T-helper 1 cell treated with Interleukin-12 subunit alpha and Interleukin-12 subunit beta and Interleukin-4 antibody, amounts not matched to agents 30 ng/mL and 1 ng/mL, for 36 hours (primary cell): ENCODE data around the gene RASD1. TPM values are rescaled to one million over a fixed set of nuclear protein-coding genes. Genes with fewer than 3 reads are reported as not detected.

Experiments
- intact Hi-C: fragments of 100-400 bp; cut with micrococcal nuclease; formaldehyde crosslinking; loops from one replicate; pipeline ENCODE4 v1.15.1; 2024
- total RNA-seq: library from RNA; stranded (reverse); gene quantifications from 2 replicates; pipeline ENCODE4 v1.2.3, GENCODE V29; 2022

RASD1 gene, protein sequence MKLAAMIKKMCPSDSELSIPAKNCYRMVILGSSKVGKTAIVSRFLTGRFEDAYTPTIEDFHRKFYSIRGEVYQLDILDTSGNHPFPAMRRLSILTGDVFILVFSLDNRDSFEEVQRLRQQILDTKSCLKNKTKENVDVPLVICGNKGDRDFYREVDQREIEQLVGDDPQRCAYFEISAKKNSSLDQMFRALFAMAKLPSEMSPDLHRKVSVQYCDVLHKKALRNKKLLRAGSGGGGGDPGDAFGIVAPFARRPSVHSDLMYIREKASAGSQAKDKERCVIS
- 1.4 and 2.1 TPM in 2 replicates for total RNA-seq

DNA sequence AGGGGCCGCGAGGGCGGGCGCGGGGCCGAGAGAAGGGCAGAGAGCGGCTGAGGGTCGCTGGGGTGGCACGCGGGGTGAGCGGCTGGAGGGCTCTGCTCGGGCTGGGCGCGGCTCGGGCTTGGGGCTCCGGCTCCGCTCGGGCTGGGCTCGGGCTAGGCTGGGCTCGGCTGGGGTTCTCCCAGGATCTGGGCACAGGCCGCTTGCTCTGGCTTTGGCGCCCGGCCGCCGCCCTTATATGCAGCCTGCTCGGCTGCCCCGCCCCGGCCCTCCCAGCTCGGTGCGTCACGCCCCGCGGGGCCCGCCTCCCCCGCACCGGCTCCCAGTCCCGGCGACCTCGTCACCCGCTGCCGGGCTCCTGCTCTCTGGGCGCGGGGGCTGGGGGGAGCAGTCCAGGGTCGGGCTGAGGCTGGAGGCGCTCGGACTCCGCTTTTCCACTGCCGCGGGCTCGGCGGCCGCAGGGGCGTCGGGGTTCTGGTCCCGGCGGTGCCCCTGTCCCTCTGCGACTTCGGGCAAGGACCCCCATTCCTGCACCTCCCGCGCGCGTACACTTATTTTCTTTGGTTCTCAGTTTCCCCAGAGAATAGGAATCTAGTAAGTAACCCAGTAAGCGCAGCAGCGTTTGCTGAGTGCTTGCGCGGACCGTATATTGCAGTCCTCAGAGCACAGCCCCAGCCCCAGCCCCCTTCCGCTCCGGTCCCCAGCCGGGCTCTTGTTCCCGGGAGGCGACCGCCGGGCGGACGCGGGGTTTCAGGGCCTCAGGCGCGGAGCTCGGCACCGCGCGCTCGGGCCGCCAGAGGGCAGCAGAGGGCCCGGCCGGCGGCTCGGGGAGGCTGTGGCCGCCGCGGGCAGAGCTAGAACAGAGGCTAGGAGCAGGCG lies at the start of gene RASD1:
RASD1 (minus strand) TSS at position 207 of the 876 bp plus-strand sequence. CDS start 214 bp downstream, outside the sequence.
- intact Hi-C loops, result loop anchor here (1.0 to 5.0 kb wide), 8 partner anchors 19 to 537 kb away; partner anchors contain the start of gene PEMT

DNA sequence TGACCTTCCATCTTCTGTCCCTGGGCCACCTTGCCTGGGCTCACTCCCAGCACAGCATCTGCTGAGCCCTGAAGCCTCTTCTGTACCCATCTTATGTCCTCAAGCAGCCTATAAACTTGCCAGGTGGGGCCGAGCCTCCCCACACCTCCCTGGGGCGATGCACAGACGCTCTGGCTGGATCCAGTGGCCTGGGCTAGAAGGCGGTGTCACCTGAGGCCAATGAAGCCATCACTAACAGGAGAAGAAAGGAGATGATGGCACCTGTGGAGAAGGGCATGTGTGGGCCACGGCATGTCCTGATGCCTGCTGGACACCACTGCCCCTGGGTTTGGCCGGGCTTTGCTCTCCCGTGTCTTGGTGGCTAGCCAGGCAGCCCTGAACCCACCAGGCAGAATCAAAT lies 49.8 kb upstream of the RASD1 start:
- intact Hi-C loops, result no loop called here

DNA sequence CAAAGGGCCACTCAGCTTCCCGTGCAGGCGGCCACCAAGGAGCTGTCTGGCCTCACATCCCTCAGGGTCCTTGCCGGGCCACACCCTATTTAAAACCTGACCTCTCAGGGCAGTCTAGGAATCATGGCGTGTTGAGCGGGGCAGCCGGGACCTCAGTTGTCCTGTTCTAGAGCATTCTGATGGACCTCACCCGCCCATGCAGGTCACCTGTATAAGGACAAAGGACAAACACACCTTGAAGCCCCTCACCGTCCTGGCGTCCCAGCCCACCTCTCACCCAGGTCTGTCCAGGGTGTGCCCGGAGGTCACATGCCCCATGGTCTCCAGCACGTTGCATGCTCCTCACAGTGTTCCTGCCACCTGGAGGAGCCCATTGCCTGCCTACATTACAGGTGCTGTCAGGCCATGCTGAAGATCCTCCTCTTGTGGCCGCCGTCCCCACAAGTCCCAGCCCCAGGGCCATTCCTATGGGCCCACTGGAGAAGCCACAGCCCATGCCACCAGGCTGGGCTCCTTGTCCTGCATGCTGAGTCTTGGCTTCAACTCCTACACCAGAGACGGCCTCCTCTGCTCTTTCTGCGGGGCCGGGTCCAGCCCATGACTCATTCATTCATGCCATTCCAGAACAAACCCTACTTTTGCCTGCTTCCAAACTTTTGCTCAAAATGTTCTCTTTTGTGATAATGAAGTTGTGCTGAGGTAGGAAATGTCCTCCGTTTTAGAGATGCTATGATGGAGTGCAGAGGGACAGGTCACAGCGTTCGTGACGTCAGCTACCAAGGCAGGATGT lies 49.0 kb upstream of the RASD1 start:
- intact Hi-C loops, result no loop called here

DNA sequence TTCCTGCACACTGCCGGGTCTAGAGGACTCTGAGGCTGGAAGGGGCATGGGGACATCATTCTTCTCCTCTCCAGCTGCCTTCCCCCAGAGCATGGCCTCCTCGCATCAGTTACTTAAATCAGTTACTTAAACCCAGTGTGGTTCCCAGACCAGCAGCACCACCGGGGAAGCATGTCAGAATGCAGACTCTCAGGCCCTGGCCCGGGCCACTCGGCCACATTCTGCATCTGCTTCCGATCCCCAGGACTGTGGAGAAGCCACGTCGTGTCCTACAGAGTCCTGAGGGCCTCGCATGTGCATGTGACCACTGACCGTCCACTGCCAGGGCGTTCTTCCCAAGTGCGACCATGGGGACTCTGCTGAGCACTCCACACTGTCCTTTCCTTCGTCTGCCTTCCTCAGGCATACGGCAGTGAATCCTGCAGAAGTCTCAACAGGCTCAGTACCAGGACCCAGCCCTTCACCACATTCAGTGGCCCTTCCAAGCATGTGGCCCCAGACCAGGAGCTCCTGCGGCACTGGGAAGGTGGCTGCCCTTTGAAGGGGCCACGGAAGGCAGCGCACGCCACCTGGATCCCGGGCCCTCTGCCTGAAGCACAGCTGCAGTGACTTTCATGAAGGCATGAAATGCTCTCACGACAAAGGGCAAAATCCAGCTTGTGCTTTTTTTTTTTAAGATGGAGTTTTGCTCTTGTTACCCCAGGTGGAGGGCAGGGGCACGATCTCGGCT lies 46.9 kb upstream of the RASD1 start:
- intact Hi-C loops, result no loop called here

DNA sequence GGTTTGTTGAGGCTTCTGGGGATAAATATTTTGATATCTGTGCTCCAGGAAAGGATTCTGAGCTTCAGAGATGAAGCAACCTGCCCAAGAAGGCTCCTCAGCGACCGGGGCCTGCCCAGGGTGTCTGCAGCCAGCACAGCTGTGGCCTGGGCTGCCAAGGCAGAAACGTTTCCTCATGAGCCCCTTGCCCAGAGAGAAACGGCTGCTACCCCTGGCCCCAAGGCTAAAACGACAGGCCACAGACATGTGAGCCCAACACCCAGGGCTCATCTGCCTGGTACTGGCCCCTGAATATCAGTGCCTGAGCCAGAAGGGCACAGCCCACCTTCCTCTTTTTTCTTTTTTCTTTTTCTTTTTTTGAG lies 45.4 kb upstream of the RASD1 start:
- intact Hi-C loops, result no loop called here

DNA sequence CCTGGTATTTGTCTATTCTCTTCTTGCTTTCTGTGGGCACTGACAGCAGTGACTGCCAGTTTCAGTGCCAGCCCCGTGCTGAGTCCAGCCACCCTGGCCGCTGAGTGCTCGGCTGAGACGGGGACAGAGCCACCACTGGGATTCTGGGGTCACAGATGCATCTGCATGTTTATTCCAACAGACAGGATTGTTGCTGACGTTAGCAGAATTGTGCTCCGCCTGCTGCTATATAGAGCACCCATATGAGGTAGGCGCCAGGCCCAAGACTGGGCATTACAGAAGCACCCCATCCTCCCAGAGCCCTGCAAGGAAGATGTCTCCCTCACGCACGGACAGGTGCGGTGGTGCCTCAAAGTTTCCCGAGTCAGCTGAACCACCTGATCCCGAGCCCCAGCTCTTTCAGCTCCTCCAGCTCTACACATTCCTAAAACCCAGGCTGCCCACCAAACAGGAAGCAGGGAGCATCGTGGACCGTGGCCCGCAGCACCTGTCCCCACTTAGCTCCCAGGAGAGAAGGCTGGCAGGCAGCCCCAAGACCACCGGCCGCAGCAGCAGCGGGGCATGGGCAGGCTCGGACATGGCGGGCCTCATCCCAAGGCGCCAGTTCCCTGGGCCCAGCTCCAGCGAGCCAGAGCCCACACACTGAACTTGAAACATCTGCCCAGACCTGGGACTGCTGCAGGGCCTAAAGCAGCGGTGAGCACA lies 44.9 kb upstream of the RASD1 start:
- intact Hi-C loops, result no loop called here

DNA sequence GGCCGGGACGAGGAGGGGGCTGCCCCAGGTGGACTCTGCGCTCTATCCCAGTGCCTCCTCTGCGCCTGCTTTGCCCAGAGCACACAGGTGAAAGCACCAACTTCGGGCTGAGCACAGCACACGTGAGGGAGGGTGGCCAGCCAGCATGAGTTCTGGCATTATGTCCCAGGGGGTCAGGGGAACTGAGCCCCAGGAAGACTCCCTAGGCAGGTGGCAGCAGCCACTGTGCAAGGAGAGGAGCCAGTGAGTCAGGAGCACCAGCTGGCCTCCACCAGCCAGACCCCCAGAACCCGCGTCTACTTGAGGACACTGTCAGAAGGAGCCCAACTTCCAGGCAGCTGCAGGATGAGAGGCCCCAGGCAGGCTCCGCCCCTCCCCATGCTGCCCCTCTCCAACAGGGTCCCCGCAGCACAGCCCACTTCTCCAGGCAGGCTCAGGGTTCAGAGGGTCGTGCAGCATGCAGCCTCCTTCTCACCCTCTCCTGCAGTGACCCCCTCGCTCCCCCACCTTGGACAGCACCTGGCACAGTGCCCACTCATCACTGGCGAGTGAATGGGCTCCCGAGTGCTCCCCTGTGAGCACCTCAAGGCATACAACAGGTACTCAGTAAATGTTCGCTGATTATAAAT lies 44.2 kb upstream of the RASD1 start:
- intact Hi-C loops, result no loop called here

DNA sequence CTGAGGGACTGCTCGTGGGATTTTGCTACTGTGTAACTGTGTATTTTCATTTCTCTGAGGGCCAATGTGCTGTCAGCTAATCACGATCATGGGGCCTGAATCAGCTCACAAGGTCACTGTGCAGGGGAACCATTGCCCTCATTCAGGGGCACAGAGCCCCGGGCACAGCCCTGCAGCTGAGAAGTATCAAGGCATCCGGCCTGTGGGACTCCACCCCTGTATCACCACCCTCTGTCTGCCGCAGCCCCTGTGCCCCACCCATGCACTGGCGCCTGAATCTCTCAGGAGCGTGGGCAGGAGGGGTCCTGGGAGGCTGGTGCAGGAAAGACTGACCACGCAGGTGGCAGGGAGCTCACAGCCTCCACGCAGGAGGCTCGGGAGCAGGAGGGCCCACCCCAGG lies 43.4 kb upstream of the RASD1 start:
- intact Hi-C loops, result no loop called here

DNA sequence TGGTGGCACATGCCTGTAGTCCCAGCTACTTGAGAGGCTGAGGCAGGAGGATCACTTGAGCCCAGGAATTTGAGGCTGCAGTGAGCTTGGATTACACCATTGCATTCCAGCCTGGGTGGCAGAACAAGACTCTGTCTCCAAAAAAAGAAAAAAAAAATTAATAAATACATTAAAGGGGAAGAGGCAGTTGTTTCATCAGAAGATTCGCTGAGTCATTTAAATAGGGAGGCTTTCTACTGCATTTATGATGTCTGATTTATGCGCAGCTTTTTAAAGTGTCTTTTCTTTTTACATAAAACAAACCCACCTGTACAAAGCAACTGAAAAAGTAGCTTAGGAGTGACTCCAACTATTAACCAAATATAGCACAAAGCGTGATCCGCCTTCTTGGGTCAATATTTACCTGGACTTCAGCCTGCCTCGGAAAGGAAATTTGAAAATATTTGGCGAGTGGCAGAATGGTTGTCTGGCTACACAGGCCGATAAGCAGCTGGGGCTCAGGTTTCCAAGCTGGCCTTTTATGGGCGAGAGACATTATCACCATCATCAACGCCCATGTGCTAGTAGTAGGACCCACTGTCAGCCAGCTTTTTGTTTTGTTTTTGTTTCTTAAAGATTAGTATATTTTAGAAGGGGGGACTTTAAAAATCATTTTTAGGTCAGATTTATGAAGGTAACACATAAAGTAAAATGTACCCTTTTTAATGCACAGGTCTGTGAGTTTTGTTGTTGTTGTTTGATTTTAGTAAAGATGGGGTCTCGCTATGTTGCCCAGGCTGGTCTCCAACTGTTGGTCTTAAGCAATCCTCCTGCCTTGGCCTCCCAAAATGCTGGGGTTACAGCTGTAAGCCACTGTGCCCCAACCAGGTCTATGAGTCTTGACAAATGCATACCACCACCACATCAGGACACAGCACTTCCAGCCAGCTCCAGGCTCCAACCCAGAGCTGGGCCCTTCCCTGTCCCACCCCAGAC lies 42.5 kb upstream of the RASD1 start:
- intact Hi-C loops, result no loop called here

DNA sequence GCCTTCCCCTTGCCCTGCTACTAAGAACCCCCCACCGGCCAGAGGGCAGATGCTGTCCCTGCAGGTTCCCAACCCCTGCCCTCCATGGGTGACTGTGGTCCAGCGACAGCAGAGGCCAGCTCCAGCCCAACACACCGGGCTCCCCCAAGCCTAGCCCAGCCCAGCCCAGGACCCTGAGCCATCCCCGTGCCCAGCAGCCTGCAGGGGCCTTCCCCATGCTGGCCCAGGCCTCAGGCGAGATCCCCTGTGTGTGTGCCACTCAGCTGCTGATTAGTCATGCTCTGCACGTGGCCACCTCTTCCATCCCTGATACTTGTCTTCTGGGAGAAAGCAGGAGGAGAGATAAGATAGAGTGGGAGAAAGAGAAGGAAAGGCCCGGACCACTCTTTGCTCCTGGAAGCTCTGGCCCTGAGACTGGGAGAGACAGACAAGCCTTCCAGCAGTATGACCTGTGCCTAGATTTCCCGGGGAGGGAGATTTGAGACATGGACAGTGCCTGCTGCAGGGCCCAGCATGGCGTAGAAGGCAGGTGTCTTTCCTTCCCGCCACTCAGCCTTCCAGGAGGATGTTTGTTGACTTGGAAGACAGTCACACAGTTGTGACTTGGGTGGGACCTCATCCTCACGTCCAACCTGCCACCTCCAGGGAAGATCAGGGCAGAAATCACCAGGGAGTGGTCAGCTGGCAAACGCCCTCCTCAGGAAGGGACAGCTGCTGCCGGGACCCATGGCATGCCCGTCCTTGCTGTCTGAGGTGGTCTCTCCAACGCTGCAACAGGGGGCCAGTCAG lies 41.3 kb upstream of the RASD1 start:
- intact Hi-C loops, result no loop called here

DNA sequence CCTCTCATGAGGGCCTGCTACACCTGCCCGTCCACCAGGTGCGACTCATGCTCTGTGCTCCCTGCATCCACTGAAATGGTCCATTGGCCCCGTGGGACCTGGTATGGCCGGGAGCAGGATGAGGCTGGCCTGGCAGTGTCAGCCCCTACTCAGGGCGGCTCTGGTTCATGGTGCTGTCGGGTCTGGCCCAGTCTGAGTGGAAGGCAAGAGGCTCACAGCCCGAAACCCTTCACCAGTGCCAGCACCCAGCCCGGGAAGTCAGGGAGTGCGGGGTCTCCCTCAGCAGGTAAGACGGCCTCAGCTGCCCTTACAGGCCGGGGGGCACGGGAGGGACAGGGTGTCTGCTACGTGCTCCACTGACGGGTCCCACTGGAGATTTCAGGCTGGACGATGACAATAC lies 40.5 kb upstream of the RASD1 start:
- intact Hi-C loops, result no loop called here

DNA sequence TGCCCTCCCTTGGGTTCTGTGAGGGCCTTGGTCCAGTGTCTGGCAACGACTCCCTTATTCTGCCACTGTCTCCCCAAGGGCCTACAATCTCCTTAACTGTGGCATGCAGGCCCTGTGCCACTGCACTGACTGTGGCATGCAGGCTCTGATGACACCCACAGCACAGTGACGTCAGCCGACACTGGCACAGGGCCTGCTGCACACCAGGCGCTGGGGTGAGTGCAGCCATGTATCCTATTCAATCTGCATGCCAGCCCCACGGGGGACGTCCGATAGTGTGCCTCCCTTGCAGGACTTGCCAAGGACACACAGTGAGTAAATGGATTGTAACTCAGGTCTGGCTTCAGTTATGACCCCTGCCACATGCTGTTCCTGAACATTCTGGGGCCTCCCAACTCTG lies 39.8 kb upstream of the RASD1 start:
- intact Hi-C loops, result no loop called here

DNA sequence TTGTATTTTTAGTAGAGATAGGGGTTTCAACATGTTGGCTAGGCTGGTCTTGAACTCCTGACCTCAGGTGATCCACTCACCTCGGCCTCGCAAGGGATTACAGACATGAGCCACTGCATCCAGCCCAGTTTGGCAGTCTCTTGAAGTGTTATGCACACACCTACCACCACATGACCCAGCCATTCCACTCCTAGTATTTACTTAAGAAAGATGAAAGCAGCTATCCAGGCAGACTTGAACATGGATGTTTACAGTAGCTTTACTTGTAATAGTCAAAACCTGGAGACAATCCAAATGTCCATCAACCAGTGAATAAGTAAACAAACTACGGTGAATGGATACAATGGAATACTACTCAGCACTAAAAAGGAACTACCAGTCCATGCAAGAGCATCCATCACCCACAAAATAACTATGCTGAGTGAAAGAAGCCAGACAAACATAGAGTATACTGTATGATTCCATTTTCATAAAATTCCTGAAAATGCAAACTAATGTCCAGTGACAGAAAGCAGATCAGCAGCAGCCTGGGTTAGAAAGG lies 37.8 kb upstream of the RASD1 start:
- intact Hi-C loops, result no loop called here

DNA sequence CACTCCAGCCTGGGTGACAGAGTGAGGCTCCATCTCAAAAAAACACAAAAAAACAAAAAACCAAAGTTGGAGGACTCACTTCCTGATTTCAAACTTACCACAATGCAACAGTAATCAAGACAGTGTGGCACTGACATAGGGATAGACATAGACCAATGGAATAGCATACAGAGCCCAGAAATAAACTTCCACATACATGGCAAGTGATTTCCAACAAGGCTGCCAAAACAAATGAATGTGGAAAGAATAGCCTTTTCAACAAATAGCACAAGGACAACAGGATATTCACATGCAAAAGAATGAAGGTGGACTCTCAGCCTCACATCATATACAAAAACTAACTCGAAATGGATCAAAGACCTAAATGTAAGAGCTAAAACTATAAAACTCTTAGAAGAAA lies 36.8 kb upstream of the RASD1 start:
- intact Hi-C loops, result no loop called here

DNA sequence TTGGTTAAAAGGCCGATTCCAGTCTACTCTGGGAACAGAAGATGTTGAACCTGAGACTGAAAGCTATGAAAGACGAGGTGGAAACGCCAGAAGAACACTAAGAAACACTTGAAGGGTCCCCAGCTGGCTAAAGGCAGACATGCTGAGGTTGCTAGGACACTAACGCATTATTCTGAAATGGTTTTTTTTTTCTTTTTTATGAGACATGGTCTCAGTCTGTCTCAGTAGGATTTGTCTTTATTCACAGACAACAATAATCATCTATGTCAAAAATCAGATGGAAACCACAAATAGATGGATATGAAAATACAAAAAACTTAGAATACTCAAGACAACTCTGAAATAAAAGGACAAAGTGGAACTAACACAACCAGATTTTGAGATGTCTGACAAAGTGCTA lies 35.0 kb upstream of the RASD1 start:
- intact Hi-C loops, result no loop called here

DNA sequence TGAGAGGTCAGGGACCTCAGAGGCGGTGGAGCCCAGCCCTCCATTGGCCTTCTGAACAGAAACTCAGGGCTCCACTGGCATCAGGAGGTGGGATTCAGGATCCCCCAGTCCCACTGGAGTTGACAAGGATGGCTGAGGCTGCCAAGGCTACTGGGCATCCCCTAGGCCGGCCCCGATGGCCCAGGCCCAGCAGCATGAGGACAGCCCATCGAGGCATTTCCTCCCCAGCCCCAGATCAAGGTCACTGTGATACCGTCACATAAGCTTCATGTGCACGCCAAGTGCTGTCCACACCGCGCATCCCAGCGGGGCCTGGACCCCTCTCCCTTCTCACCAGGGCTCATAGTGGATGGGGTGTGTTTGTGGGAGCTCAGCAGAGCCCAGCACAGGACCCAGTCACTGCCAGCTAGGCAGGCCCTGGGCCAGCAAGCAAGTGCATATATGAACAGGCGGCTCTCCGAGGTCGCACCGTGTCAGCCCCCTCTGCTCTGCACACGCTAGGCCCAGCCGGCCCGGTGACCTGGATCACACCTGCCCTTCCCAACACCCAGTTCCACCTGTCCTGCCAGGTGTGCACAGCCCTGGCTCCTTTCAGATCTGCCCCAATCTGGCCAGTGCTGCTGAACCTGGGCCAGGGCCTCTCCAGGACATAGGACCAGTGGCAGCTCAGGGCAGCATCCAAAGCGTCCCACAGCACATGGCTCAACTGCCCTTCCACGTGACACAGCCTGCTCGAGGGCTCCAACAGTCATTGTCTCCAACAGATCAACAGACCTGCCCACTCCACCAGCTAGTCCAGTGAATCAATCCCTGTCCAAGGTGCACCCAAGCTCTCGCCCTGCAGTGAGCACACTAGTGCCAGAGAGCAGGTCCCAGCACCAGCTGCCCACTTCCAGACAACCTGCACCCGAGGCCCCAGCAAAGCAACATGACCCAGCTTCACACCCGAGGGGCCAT lies 32.8 kb upstream of the RASD1 start:
- intact Hi-C loops, result no loop called here
